Neural crest cell (in vitro differentiated cells): Measurements from ENCODE around the gene CNKSR3. TPM values are rescaled to one million over a fixed set of nuclear protein-coding genes. Genes with fewer than 3 reads are reported as not detected.

Experiments
- DNase-seq: peaks from one replicate; pipeline ENCODE4 v3.0.0; 2021; ENCODE audit warnings: low read depth, mixed read lengths, low spot score
- H3K27ac Mint-ChIP-seq: one replicate; pipeline ENCODE4 v1.8.0; 2021; ENCODE audit warnings: mild to moderate bottlenecking, mixed read lengths; ENCODE audit not compliant: unreplicated experiment
- H3K27me3 Mint-ChIP-seq: 2 replicates; pipeline ENCODE4 v1.8.0; 2021; ENCODE audit warnings: low read depth, mild to moderate bottlenecking, mixed read lengths
- H3K36me3 Mint-ChIP-seq: 2 replicates; pipeline ENCODE4 v1.8.0; 2021; ENCODE audit warnings: low read depth, mild to moderate bottlenecking, mixed read lengths
- H3K4me1 Mint-ChIP-seq: 2 replicates; pipeline ENCODE4 v1.8.0; 2021; ENCODE audit warnings: mixed read lengths
- H3K4me3 Mint-ChIP-seq: one replicate; pipeline ENCODE4 v1.8.0; 2021; ENCODE audit warnings: mild to moderate bottlenecking, mixed read lengths
- H3K9me3 Mint-ChIP-seq: 2 replicates; pipeline ENCODE4 v1.8.0; 2021; ENCODE audit warnings: mixed read lengths
- total RNA-seq: library from RNA; stranded (reverse); gene quantifications from 2 replicates; pipeline ENCODE4 v1.2.1, GENCODE V29; 2021
- TF ChIP-seq, protein P1 (sequence below): fragments of 200-600 bp; sonication (generic); conservative IDR thresholded peaks from 2 replicates; pipeline ENCODE4 v1.5.0; 2021; ENCODE audit warnings: antibody characterized with exemption, mild to moderate bottlenecking

Gene CNKSR3
- total RNA-seq, 1 donor from 2014 or later: 11.7 TPM

DNA sequence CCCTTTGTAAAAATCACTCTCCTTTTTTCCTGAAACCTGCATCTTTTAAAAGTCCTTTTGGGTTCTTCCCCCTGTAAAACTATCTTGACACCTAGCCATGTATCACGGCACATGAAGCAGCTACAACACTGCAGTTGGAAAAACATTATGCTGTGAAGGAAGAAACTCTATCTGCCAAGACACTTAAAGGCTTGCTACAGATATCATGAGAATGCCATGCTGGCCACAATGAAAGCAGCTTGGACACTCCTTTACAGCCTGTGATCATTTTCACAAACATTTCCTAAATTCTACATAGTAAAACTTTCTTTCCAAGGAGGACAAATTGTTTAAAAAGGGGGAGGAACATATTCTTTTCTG, 31.8 kb downstream of the CNKSR3 start:
- Mint-ChIP-seq H3K4me1 (peaks cover 51% of the 10 kb centered on the region), H3K4me3 (peak overlapping the region; percentile 13), H3K27me3 (no peaks in the 10 kb centered on the region), H3K36me3 (peaks cover 4% of the 10 kb centered on the region), H3K27ac (no peak overlapping the region), H3K9me3 (peaks cover 3% of the 10 kb centered on the region)
- TF ChIP-seq, protein P1, sequence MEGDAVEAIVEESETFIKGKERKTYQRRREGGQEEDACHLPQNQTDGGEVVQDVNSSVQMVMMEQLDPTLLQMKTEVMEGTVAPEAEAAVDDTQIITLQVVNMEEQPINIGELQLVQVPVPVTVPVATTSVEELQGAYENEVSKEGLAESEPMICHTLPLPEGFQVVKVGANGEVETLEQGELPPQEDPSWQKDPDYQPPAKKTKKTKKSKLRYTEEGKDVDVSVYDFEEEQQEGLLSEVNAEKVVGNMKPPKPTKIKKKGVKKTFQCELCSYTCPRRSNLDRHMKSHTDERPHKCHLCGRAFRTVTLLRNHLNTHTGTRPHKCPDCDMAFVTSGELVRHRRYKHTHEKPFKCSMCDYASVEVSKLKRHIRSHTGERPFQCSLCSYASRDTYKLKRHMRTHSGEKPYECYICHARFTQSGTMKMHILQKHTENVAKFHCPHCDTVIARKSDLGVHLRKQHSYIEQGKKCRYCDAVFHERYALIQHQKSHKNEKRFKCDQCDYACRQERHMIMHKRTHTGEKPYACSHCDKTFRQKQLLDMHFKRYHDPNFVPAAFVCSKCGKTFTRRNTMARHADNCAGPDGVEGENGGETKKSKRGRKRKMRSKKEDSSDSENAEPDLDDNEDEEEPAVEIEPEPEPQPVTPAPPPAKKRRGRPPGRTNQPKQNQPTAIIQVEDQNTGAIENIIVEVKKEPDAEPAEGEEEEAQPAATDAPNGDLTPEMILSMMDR: no peak
- DNase-seq: no peak

DNA sequence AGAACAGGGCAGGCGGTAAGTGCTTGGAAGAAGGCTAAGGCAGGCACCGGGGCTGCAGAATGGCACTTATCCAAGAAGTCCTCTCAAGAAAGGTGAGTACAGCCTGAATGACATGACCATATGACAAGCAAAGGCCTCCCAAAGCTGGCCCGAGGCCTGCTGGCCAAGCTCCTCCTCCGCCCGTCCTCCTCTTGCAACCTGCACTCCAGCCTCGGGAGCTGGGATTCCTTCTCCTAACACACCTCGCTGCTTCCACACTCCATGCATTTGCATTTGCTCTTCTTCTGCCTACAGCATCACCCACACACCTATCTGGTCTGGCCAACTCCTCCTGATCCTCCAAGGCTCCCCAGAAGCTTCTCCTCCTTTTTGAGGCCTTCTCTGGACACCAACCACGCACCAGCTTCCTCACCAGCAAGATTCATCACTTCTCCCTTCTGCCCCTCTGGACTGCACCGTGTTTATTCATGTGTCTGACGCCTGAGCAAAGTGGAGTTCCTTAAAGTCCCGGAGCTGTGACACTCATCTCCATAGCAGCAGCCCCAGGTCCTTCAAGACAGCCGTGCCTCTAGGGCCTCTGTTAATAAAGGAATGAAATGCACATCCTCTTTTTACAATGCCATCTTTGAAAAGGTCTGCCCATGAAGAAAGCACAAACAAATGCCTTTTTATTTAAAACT, 32.3 kb downstream of the CNKSR3 start:
- H3K36me3 Mint-ChIP-seq: peaks cover 4% of the 10 kb centered on the region
- peak overlapping the region; percentile 61 for H3K27ac Mint-ChIP-seq
- peaks cover 3% of the 10 kb centered on the region for H3K9me3 Mint-ChIP-seq
- TF ChIP-seq, protein P1: no peak
- peak overlapping the region; percentile 13 for H3K4me3 Mint-ChIP-seq
- DNase-seq: no peak
- no peaks in the 10 kb centered on the region for H3K27me3 Mint-ChIP-seq
- H3K4me1 Mint-ChIP-seq: peaks cover 51% of the 10 kb centered on the region

DNA sequence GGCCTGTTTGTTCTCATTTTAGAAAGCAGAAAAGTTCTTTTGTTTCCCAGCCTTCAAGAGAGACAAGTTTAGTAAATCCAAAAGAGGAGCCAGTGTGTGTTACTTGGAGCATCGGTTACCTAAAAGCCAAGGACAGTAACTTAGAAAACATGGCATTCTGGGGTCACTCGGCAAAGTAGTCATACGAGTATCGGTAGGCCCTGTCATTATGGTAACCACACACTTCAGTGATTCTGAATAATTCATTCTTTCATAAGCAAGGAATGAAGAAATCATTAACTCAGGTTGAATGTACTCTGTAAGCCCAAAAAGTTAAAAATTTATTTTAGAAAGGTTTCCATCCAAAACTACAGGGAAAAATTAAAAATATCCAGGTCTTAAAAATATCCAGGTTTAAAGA, 34.0 kb downstream of the CNKSR3 start:
- no peak overlapping the region for H3K27ac Mint-ChIP-seq
- no peaks in the 10 kb centered on the region for H3K27me3 Mint-ChIP-seq
- TF ChIP-seq, protein P1: no peak
- H3K36me3 Mint-ChIP-seq: peaks cover 9% of the 10 kb centered on the region
- no peak for DNase-seq
- H3K4me1 Mint-ChIP-seq: peaks cover 55% of the 10 kb centered on the region
- H3K9me3 Mint-ChIP-seq: peaks cover 6% of the 10 kb centered on the region
- no peak overlapping the region for H3K4me3 Mint-ChIP-seq

DNA sequence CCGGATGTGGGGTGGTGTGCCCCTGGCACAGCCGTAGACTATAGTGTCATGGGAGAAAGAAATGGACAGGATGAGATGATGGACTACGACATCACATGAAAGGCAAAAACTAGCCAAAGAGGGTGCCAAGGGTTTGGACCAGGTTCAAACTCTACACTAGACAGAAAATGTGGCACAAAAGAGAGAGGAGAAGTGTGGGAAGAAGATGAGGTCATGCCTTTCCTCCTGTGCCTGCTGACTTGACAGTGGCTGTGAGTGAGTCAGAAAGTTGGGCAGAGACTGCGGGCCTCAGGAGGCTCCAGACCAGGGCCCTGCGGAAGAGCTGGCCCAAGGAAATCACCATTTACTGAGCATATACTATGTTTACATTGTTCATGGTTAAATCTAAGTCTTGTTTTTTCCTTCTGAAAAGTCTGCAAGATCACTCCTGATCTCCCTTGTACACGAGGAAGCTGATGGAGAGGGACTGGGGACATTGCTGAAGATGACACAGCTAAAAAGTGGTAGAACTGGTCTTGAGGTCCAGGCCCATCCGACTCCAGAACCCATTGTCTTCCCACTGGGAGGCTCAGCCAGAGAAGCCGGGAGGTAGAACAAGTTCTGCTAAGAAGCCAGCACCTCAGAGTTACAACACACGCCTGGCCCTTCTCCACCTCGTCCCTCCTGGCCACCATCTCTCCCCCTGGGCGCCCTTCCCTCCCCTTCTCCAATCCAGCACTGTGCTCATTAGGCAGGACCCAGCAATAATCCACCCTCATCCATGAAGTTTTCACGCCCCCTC, 35.6 kb downstream of the CNKSR3 start:
- peaks cover 52% of the 10 kb centered on the region for H3K4me1 Mint-ChIP-seq
- DNase-seq: no peak

DNA sequence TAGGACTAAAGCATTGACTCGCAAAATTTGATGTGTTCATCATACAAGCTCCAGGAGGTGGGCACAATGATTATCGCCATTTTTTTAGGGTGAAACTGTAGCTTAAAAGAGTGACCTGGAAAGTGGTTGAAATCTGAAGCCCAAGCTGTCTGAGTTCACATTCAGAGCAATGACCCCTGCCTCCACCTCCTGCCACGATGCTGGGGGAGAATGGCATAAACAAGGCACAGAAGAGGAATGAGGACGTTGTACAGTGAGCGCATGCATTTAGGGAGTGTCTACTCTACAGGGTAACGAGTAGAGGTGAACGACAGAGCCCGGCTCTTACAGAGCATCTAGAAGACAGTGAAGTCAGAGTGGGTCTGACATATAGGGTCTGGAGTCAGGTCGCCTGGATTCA, 37.2 kb downstream of the CNKSR3 start:
- Mint-ChIP-seq H3K27me3 (no peaks in the 10 kb centered on the region), H3K36me3 (peaks cover 15% of the 10 kb centered on the region), H3K4me3 (no peak overlapping the region), H3K27ac (no peak overlapping the region), H3K4me1 (peaks cover 37% of the 10 kb centered on the region), H3K9me3 (peaks cover 12% of the 10 kb centered on the region)
- TF ChIP-seq, protein P1: no peak
- DNase-seq: no peak

More for the DNA sequence above, 35.6 kb downstream of the CNKSR3 start:
- Mint-ChIP-seq H3K27ac (no peak overlapping the region), H3K36me3 (peaks cover 15% of the 10 kb centered on the region), H3K4me3 (peak overlapping the region; percentile 23), H3K27me3 (no peaks in the 10 kb centered on the region), H3K9me3 (peaks cover 12% of the 10 kb centered on the region)
- TF ChIP-seq, protein P1: no peak
